Measurements from ENCODE around the gene NPIPA3.
"Not testable (repeated sequence)": the region's sequence is repeated elsewhere in the genome, so short reads cannot be mapped to it uniquely, and the experiment has no call there.

NPIPA3 gene

GRCh38 chr16:14703156-14704011, at the start of gene NPIPA3:
TSS of gene NPIPA3 (plus strand) at chr16:14703411. CDS start at chr16:14708944, 5,533 bp downstream.
- DNase-seq (ENCODE audit: low read depth, low spot score): not testable (repeated sequence)

GRCh38 chr16:14658063-14658462, 45.1 kb upstream of the NPIPA3 start:
- no peak for DNase-seq (ENCODE audit: low read depth, low spot score)

DNA sequence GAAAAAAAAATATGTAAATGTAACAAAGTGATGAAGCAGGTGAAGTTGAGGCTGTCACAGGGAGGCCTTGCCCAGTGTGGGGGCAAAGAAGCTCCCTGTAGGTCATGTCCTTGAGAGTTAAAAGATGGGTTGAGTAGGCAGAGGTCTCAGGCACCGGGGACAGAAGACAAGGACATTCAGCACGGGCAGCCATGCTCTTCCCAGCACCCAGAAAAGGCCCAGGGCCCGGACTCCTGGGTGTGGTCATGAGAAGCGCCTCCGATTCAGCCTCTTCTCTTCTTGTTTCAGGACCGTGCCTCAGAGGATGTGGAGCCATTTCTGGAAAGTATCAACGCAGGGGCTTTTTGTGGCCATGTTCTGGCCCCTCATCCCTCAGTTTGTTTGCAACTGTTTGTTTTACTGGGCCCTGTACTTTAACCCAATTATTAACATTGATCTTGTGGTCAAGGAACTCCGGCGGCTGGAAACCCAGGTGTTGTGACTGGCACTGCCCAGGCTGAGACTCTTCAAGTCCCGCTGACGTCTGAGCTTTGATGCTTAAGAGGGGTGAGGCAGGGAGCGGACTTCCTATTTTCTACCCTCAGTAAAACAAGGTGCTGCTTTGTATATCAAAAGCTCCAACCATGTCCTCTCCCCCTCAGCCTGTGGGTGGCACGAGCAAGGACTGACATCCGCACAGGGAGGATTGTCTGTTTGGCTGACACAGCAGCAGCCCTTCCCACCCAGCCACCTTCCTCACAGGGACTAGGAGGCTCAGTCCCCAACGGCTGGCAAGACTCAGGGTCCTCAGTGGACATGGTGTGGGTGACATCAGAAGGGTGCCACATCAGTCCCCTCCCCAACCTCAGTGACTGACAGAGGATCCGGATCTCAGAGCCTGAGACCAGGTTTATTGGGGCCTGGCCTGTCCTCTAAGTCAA, 35.6 kb upstream of the NPIPA3 start:
- no peak for DNase-seq (ENCODE audit: low read depth, low spot score)

DNA sequence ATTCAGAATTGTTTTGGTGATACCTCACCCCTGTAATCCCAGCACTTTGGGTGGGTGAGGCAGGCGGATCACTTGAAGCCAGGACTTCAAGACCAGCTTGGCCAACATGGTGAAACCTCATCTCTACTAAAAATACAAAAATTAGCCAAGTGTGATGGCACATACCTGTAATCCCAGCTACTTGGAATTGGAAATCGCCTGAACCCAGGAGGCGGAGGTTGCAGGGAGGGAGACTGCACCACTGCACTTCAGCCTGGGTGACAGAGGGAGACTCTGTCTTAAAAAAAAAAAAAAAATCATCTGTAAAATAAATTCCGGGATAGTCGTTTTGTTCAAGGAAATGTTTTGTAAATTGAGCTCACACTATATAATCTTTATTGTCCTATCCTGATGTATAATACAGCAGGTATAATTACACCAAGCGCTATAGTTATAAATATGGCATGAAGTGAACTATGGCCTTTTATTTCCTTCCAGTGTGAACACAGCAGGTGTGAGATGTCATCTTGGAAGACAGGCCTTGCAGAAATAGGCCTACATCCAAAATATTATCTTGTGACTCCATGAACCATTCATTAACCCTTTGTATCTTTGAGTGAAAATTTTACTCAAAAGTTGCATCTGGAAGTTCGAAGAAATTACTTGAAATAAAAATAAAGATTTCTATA, 34.5 kb upstream of the NPIPA3 start:
- no peak for DNase-seq (ENCODE audit: low read depth, low spot score)

- DNase-seq (ENCODE audit: low read depth, low spot score): no peak
Measured at GRCh38 chr16:14669776-14670175, 33.4 kb upstream of the NPIPA3 start.

DNA sequence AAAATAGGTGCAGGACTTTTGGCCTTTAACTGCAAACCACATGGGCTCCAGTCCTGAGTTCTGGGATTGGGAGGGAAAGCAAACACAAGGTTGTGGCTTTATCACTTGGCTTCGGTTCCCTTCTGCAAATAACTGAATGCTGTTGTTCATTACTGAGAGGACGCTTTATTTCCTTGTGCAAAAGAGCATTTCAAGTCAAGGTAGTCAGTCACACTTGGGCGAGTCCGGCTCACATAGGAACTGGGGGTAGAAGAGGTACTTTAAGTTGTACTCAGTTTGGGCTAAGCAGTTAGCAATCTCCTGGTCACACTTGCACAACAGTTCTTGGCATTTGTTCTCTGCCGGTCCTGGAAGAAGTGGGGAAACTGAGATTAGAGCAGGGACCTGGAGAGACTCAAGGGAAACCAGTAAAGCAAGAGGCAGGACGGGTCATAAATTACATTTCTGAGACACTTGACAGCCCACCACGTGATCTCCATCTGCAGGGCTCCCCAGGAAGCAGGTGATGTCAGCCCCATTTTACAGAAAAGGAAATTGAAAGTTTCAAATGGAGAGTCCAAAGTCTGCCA, 30.7 kb upstream of the NPIPA3 start:
- DNase-seq (ENCODE audit: low read depth, low spot score): no peak

- no peak for DNase-seq (ENCODE audit: low read depth, low spot score)
Measured at GRCh38 chr16:14676633-14677032, 26.6 kb upstream of the NPIPA3 start.

- no peak for DNase-seq (ENCODE audit: low read depth, low spot score)
Measured at GRCh38 chr16:14677627-14678026, 25.6 kb upstream of the NPIPA3 start.

GRCh38 chr16:14678748-14679497, 24.3 kb upstream of the NPIPA3 start:
- no peak for DNase-seq (ENCODE audit: low read depth, low spot score)

- not testable (repeated sequence) for DNase-seq (ENCODE audit: low read depth, low spot score)
Measured at GRCh38 chr16:14680396-14680795, 22.8 kb upstream of the NPIPA3 start.

DNA sequence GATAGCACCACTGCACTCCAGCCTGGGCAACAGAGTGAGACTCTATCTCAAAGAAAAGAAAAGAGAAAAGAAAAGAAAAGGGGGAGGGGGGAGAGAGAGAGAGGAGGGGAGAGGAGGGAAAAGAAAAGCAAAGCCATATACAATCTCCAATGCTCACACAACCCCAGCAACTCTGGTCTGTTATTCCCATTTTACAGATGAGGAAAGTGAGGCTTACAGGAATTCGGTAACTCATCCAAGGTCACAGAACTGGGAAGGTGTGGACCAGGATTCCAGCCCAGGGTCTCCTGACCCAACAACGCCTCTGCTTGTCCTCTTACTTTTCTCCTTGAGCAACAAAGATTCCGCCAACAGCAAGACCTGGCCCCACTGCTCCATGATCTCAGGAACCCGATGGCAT, 22.1 kb upstream of the NPIPA3 start:
- no peak for DNase-seq (ENCODE audit: low read depth, low spot score)

DNA sequence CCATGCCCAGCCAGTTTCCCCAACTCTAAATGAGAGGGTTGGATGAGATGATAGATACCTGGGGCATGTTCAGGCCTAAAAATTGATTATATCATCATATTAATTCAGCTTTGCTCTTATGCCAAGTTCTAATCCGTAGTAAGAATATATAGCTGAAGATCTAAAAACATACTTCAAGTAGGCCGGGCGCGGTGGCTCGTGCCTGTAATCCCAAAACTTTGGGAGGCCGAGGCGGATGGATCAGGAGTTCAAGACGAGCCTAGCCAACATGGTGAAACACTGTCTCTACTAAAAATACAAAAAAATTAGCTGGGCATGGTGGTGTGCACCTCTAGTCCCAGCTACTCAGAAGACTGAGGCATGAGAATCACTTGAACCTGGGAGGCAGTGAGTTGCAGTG, 21.1 kb upstream of the NPIPA3 start:
- no peak for DNase-seq (ENCODE audit: low read depth, low spot score)

DNA sequence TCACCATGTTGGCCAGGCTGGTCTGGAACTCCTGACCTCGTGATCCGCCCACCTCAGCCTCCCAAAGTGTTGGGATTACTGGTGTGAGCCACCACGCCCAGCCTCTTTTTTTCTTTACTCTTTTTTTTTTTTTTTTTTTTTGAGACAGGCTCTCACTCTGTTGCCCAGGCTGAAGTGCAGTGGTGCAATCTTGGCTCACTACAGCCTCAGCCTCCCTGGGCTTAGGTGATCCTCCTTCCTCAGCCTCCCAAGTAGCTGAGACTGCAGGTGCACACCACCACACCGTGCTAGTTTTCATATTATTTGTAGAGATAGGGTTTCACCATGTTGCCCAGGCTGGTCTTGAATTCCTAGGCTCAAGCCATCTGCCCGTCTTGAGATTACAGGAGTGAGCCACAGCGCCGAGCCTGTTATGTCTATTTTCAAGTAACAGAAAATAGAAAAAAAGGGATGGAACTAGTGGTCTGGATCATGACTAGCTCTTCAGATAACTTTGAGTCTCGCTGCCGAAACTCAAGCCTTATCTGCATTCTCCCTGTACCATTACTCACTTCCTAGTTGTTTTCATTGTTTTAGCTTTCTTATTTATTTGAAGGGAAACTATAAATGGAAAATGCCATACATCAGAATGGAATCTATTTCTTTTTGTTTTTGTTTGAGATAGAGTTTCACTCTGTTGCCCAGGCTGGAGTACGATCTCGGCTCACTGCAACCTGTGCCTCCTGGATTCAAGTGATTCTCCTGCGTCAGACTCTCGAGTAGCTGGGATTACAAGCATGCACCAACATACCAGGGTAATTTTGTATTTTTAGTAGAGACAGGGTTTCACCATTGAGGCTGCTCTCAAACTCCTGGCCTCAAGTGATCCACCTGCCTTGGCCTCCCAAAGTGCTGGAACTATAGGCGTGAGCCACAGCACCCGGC, 17.1 kb upstream of the NPIPA3 start:
- DNase-seq (ENCODE audit: low read depth, low spot score): not testable (repeated sequence)

DNA sequence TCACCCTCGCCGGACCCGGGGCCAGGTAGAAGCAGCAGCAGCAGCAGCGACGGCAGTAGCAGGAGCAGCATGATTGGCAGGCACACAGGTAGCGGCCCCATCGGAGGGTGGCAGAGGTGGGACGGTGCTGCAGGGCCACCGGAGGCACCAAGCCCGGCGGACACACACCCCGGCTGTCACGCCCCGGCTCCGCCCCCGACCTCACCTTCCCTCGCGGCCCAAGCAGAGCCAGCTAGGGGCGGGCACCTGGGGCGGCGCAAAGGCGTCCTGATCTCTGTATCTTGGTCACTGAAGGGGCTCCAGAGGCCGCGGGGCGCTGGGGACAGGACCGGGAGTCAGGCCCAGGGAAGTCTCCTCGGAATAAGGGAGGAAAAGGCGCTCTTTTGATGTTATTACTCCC, 9.1 kb upstream of the NPIPA3 start, which contains the start of gene PLA2G10:
Gene PLA2G10, minus strand, starts transcription at position 180 of the 400 bp plus-strand sequence. Its CDS starts 79 bp downstream, at position 101.
- DNase-seq (ENCODE audit: low read depth, low spot score): not testable (repeated sequence)

GRCh38 chr16:14701859-14702258, 1.4 kb upstream of the NPIPA3 start:
- not testable (repeated sequence) for DNase-seq (ENCODE audit: low read depth, low spot score)

GRCh38 chr16:14702672-14703071, 539 bp upstream of the NPIPA3 start:
- DNase-seq (ENCODE audit: low read depth, low spot score): not testable (repeated sequence)

DNA sequence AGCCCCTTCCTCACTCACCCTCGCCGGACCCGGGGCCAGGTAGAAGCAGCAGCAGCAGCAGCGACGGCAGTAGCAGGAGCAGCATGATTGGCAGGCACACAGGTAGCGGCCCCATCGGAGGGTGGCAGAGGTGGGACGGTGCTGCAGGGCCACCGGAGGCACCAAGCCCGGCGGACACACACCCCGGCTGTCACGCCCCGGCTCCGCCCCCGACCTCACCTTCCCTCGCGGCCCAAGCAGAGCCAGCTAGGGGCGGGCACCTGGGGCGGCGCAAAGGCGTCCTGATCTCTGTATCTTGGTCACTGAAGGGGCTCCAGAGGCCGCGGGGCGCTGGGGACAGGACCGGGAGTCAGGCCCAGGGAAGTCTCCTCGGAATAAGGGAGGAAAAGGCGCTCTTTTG, 30.0 kb downstream of the NPIPA3 start:
- DNase-seq (ENCODE audit: low read depth, low spot score): not testable (repeated sequence)

DNA sequence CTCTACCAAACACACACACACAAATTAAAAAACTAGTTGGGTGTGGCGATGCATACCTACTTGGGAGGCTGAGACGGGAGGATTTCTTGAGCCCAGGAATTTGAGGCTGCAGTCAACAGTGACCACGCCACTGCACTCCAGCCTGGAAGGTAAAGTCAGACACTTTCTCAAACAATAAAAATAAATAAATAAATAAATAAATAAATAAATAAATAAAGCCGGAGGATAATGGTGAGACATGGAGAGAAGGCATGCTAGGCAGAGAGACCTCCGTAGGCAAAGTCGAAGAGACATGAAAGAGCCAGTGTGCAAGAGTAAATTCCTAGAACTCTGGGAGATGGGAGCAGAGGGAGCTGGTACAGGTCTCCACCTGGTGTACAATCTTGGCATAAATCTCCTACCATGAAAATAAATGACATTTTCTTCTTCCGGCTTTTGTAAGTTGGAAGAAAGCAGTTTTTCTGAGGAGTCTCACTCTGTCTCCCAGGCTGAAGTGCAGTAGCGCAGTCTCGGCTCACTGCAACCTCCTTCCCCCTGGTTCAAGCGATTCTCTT, 37.7 kb downstream of the NPIPA3 start:
- DNase-seq (ENCODE audit: low read depth, low spot score): not testable (repeated sequence)

DNA sequence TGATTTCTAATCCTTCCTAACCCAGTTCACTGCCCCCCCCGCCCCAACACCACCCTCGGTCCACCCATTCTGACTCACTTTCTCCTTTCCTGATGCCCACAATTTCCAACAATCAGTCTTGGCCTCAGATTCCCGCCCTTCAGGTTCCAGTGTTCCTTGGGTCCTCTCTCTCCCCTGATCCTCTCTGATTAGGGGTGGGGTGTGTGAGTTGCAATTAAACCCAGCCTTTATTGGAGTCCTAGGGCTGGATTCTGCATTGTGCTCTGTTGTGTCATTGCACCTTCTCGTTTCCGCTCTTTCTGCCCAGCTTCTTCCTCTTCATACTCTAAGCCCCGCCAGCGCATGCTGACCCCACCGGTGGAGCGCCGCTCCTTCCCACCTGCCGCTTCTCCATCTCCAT, 38.6 kb downstream of the NPIPA3 start:
- DNase-seq (ENCODE audit: low read depth, low spot score): not testable (repeated sequence)

Data from smooth muscle cell of the brain vasculature (primary cell).